ENCODE results near the gene RSPH6A.

Gene RSPH6A

DNA sequence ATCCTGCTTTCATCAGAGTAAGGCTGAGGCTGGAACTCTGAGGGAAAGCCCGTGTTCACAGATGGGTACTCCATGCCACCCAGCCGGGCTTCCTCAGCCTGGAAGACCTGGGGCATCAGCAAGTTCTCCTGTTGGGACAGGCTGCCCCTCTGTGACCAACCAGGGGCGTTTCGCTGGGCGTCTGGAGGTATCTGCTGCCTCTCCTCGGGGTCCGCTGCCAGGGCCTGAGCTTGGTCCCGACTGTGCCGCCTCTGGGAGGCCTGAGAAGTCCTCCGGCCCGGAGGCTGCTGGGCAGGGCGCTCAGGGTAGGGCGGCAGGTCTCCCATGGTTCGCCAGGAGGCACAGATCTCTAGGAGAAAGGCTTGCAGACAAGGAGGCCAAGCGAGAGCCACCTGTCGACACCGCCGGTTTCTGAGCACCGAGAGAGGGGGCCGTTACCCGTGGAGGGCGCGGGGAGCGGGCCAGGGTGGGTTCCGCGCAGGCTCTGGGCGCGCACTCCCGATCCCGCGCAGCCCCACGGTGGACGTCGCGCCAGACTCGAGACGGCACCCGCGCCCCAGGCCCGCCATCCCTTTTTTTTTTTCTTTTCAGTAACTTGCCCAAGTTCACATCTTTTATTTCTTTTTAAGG, at the start of gene RSPH6A:
TSS of gene RSPH6A (minus strand) at position 458 of the 630 bp plus-strand sequence. CDS start at position 326, 132 bp downstream.
- no peak for DNase-seq (ENCODE audit: low read depth)

DNA sequence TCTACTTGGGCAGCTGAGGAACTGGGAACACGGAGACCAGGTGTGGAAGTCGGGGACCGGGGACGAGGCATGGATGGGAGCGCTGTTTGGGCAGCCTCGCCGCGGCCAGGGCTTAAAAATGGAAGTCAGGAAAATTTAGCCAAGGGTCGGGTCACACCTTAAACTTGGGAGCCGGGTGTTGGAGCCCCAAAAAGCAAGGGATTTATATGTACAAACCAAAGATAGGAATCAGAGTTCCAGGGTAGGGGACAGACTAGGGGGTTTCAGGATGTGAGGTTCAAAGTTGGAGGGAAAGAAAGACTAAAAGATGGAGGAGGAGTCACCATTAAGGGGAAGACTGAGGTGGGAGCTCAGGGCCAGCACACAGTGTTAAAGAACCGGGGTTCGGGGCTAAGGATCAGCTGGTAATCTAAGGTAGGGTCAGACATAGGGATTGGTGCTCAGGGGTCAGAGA, 49.5 kb upstream of the RSPH6A start:
- DNase-seq (ENCODE audit: low read depth), result no peak

GRCh38 chr19:45863840-45864628, 48.9 kb upstream of the RSPH6A start, which contains the start of gene FOXA3:
Gene FOXA3 (plus strand): TSS chr19:45864326. CDS start chr19:45864457, 131 bp downstream.
- peak; percentile 69 for DNase-seq (ENCODE audit: low read depth)

- DNase-seq (ENCODE audit: low read depth), result no peak
Observed at GRCh38 chr19:45863335-45863839, 48.3 kb upstream of the RSPH6A start.

DNA sequence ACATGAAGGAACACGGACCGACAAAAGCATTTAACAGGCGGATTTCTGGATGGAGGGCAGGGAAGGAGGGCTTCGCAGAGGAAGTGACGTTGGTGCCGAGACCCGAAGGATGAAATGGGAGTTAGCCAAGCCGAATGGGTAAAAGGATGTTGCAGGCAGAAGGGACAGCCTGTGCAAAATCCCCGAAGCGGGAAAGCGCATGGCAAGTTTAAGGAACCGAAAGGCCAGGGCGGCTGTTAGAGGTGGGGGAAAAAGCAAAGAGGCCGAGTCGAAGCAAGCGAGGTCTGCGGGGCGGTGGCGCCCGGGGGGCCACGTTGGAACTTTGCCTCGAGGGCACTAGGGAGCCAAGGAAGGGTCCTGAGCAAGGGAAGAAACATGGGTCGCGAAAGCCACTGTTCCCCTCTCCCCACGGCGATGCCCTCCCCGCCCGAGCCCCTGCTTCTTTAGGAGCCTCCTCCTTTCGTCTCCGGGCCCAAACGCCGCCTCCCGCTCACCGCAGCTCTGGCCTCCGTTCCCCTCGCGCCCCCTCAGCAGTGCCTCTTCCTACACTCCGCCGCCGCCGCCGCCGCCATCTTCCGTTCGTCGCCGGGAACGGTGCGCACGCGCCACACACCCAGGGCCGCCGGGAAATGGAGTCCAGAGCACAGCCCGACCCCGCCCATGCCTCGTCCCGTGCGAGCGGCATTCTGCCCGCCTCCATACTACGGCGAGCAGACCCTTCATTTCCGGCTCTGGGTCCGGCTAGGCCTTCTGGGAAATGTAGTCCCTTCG, 47.6 kb upstream of the RSPH6A start, which contains the start of gene SYMPK:
TSS of gene SYMPK (minus strand) at position 584 of the 771 bp plus-strand sequence. CDS start 8,652 bp downstream, outside the sequence.
- DNase-seq (ENCODE audit: low read depth), result peak; percentile 98

GRCh38 chr19:45862271-45862563, 47.1 kb upstream of the RSPH6A start:
- DNase-seq (ENCODE audit: low read depth), result no peak

DNA sequence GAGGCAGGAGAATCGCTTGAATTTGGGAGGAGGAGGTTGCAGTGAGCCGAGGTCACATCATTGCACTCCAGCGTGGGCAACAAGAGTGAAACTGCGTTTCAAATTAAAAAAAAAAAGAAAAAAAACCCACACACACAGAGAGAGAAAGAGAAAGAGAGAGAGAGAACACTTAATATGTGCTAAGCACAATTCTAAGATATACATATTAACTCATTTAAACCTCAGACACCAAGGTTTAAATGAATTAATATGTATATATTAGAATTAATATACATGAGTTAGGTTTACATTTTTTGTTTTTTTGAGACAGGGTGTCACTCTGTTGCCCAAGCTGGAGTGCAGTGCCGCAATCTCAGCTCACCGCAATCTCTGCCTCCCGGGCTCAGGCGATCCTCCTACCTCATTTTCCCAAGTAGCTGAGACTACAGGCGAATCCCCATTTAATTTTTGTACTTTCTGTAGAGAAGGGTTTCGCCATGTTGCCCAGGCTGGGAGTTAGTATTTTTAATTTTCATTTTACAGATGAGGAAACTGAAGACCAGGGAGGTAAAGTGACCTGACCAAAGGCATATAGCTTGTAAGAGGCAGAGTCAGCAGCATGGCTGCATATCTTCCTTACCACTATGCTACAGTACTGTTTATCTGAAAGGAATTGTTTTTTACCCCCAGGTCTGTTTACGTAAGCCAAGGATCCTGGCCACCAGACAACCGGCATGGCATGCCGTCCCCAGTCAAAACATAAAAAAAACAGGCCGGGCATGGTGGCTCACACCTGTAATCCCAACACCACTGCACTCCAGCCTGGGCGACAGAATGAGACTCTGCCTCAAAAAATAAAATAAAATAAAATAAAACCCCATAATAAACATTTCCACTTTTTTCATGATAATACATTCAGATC, 45.5 kb upstream of the RSPH6A start:
- DNase-seq (ENCODE audit: low read depth), result no peak

- DNase-seq (ENCODE audit: low read depth), result no peak
Observed at GRCh38 chr19:45854167-45854778, 39.2 kb upstream of the RSPH6A start.

DNA sequence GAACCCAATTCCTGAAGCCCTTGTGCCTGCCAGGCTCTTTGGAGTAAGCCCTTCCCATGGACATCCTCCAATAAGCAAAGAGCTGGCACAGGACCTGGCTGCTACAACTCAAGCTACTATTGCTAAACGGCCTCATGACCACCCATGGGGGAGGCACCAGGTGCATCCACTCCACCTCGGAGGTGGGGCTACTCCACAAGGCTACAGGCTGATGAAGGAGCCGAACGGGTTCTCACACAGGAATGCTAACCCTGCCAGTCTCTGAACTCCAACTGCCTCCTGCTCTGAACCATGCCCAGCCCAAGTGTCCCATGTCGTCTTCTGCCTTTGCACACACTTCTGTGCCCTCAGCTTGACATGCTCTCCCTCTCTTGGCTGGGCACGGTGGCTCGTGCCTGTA, 37.9 kb upstream of the RSPH6A start:
- DNase-seq (ENCODE audit: low read depth), result no peak

GRCh38 chr19:45852145-45852750, 37.1 kb upstream of the RSPH6A start:
- no peak for DNase-seq (ENCODE audit: low read depth)

GRCh38 chr19:45848922-45849321, 33.8 kb upstream of the RSPH6A start:
- DNase-seq (ENCODE audit: low read depth), result no peak

DNA sequence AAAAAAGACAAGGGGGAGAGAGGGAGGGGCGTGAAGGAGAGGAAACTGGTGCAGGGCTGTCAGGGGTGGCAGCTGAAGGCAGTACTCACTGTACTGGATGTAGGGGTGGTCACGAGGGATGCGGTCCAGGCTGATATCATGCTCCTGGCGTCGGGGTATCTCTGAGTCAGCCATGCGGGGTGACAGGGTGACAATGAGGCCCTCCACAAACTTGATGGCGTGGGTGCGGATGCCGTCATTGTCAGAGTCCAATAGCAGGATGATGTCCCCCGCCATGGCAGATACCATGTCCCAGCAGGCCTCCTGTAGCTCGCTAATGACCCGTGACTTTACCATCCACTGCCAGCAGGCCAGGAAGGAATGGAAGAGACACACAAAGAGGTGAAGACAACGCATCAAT, 32.6 kb upstream of the RSPH6A start:
- DNase-seq (ENCODE audit: low read depth), result no peak

- DNase-seq (ENCODE audit: low read depth), result no peak
Observed at GRCh38 chr19:45842198-45842597, 27.1 kb upstream of the RSPH6A start.

DNA sequence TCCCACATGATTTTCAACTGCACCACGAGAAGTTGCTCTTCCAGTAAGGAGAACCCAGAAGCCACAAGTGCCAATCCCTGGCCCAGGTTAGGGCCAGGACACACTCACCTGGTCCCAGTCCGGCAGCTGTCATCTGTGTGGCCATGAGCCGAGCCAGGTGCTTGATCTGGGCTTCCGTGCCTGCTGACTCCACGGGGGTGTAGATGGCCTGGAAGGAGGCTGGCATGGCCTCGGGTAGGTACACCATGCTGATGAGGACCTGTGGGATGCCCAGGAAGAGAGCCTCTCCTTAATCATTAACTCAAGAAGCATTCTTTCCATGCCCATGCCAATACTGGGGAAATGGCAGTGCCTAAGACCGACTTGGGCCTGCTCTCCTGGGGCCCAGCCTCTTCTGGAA, 19.9 kb upstream of the RSPH6A start:
- DNase-seq (ENCODE audit: low read depth), result no peak

DNA sequence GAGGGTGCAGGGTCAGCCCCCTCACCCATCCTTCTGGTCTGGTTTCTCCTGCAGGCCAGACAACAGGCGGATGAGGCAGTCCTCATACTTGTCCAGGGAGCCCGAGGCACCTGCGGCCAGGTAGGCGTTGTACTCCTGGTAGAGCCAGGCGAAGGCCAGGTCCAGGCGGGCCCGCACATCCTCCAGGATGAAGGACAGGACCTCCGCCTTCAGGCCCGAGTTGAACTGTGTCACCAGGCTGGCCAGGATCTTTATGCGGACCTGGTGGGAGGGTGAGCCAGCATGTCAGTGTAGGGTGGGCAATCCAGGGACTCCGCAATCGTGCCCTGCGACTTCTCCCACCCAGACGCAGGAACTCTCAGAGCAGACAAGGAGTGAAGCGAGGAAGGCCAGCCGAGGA, 13.8 kb upstream of the RSPH6A start:
- DNase-seq (ENCODE audit: low read depth), result no peak

- no peak for DNase-seq (ENCODE audit: low read depth)
Observed at GRCh38 chr19:45828523-45828922, 13.4 kb upstream of the RSPH6A start.

DNA sequence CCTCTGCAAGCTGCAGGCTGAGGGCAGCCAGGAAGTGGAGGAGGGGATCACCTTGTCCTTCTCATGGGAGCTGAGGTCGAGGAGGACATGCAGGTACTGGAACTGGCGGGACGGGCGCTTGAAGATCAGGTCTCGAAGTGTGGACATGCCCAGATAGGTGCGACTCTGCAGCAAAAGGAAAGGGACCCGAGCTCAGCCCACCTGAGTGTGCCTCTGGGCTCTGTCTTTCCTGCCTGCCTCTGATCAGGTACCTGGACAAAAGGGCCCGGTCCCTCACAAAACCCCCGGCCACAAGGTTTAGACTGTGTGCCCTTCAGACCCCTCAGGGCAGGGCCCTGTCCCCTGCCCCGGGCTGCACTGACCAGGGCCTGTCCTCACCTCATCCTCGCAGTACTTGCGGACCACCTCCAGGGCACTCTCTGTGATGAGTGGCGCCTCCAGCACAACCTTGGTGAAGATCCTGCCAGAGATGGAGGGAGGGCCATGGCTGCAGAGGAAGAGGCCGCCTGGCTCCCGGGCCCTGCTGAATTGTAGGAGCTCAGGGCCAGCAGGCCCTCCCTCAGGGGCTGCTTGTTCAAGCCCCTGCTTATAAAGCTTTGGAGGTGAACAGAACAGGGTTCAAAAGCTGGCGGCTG, 12.5 kb upstream of the RSPH6A start:
- DNase-seq (ENCODE audit: low read depth), result no peak

DNA sequence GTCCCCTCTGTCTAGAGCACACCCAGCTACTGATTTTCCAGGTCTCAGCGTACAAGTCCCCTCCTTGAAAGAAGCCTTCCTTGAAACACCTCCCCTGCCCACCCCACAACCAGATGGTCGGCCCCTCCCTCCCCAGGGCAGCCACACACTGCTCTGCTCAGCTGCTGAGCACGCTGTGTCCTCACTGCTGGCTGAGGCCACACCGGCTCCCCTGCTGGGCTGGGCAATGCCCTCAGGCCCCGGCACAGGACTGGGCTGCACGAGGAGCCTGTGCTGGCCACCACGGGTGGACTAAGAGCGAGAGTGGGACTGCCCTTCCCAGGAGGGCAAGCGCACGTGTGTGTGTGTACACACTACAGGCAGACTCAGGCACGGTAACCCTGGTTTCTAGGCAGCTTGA, 11.8 kb upstream of the RSPH6A start:
- DNase-seq (ENCODE audit: low read depth), result no peak

DNA sequence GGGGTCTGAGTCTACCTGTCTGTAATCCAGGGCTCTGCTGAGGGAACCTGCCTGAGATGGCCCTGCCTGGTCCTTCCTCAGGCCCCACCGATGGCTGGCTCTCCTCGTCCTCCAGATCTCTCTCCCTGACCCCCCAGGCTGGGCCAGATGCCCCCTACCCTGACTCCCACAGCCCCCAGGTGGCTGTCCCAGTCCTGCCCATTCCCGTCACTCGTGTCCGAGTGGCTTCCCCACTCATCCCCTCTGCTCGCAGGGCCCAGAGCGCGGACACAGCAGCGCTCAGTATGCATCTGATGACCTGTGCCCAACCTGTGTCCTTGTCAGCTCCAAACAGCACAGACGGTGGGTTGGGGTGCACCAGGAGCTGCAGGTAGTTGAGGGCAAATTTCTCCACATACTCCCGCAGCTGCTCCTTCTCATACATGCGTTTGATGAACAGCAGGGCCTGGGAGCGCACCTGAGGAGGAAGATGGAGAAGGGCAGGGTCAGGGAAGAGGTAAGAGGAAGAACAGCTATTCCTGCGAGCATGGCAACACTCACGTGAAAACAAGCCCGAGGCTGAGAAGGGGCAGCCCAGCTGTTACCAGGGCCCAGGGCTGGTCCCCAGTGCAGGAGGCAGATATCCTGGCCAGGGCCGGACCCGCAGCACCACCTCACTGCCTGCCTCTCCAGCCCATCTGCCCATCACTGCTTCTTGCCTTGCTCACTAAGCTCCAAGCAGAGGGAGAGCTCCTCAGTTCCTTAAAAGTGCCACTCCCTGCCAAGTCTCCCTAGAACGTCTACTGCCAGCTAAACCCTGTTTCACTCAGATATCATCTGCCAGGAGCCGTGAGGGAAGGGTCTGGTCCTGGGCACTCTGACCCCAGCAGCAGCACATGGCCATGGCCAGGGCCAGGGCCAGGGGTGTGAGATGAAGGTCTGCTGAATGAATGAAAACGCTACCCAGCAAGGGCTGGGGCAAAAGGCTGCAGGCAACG, 11.1 kb upstream of the RSPH6A start:
- no peak for DNase-seq (ENCODE audit: low read depth)
